MM.1S (cell line): ENCODE measurements around the gene MYL5.

Source experiments
- DNase-seq: peaks from one replicate; pipeline ENCODE4 v3.0.0-alpha.2; 2015
- H2AFZ ChIP-seq: fragments of 300-600 bp; sonication (generic); 2 replicates; pipeline ENCODE4 v1.6.0; 2016; ENCODE audit warnings: antibody characterized with exemption, low read length
- H3F3A ChIP-seq: fragments of 300-600 bp; sonication (generic); 2 replicates; pipeline ENCODE4 v1.6.1; 2016; ENCODE audit warnings: mild to moderate bottlenecking, antibody characterized with exemption, low read length, moderate library complexity, mixed read lengths; ENCODE audit not compliant: insufficient read depth
- H3K27ac ChIP-seq: fragments of 300-600 bp; sonication (generic); 2 replicates; pipeline ENCODE4 v1.5.1; 2016; ENCODE audit warnings: mild to moderate bottlenecking, low read length
- H3K27me3 ChIP-seq: fragments of 300-600 bp; sonication (generic); replicated peaks from 2 replicates; pipeline ENCODE4 v1.6.0; 2016; ENCODE audit warnings: low read length; ENCODE audit not compliant: insufficient read depth
- H3K36me3 ChIP-seq: fragments of 300-600 bp; sonication (generic); replicated peaks from 2 replicates; pipeline ENCODE4 v1.6.1; 2016; ENCODE audit warnings: mild to moderate bottlenecking, low read length, mixed read lengths; ENCODE audit not compliant: insufficient read depth
- H3K4me1 ChIP-seq: fragments of 300-600 bp; sonication (generic); 2 replicates; pipeline ENCODE4 v1.6.1; 2016; ENCODE audit warnings: low read length, mixed read lengths
- H3K4me2 ChIP-seq: fragments of 300-600 bp; sonication (generic); 2 replicates; pipeline ENCODE4 v1.6.0; 2016; ENCODE audit warnings: low read depth, low read length
- H3K4me3 ChIP-seq: fragments of 300-600 bp; sonication (generic); 2 replicates; pipeline ENCODE4 v1.5.1; 2016; ENCODE audit warnings: low read length, mixed read lengths
- H3K79me2 ChIP-seq: fragments of 300-600 bp; sonication (generic); 2 replicates; pipeline ENCODE4 v1.6.1; 2016; ENCODE audit warnings: mixed run types, low read length, mixed read lengths
- H3K9ac ChIP-seq: fragments of 300-600 bp; sonication (generic); 2 replicates; pipeline ENCODE4 v1.6.1; 2016; ENCODE audit warnings: low read length, mixed read lengths
- H3K9me2 ChIP-seq: fragments of 300-600 bp; sonication (generic); replicated peaks from 2 replicates; pipeline ENCODE4 v1.6.1; 2016; ENCODE audit warnings: mild to moderate bottlenecking, low read length, mixed read lengths; ENCODE audit not compliant: insufficient read depth
- H3K9me3 ChIP-seq: fragments of 300-600 bp; sonication (generic); replicated peaks from 2 replicates; pipeline ENCODE4 v1.6.1; 2016; ENCODE audit warnings: mild to moderate bottlenecking, low read length, mixed read lengths; ENCODE audit not compliant: insufficient read depth
- H4K20me1 ChIP-seq: fragments of 300-600 bp; sonication (generic); 2 replicates; pipeline ENCODE4 v1.6.1; 2016; ENCODE audit warnings: mild to moderate bottlenecking, low read length, moderate library complexity, mixed read lengths; ENCODE audit not compliant: insufficient read depth
- EZH2 ChIP-seq: fragments of 300-600 bp; sonication (generic); optimal IDR thresholded peaks from 2 replicates; pipeline ENCODE3; 2017; ENCODE audit warnings: low read depth, mild to moderate bottlenecking, antibody characterized with exemption, low read length, mixed read lengths
- EZH2phosphoT487 ChIP-seq: fragments of 300-600 bp; sonication (generic); IDR thresholded peaks from 2 replicates; pipeline ENCODE4 v1.6.1; 2018; ENCODE audit warnings: antibody characterized with exemption, low read length
- TF ChIP-seq, protein P1 (sequence below): fragments of 300-600 bp; sonication (generic); IDR thresholded peaks from 2 replicates; pipeline ENCODE4 v1.5.1; 2016; ENCODE audit warnings: antibody characterized with exemption, low read length, mixed read lengths

Gene MYL5

GRCh38 chr4:679104-679481 lies 4.8 kb downstream of the MYL5 start:
- H3K4me3 ChIP-seq, result no peak overlapping the region
- no peak overlapping the region for H2AFZ ChIP-seq
- no peak for TF ChIP-seq EZH2phosphoT487
- TF ChIP-seq EZH2, result no peak
- TF ChIP-seq, protein P1, sequence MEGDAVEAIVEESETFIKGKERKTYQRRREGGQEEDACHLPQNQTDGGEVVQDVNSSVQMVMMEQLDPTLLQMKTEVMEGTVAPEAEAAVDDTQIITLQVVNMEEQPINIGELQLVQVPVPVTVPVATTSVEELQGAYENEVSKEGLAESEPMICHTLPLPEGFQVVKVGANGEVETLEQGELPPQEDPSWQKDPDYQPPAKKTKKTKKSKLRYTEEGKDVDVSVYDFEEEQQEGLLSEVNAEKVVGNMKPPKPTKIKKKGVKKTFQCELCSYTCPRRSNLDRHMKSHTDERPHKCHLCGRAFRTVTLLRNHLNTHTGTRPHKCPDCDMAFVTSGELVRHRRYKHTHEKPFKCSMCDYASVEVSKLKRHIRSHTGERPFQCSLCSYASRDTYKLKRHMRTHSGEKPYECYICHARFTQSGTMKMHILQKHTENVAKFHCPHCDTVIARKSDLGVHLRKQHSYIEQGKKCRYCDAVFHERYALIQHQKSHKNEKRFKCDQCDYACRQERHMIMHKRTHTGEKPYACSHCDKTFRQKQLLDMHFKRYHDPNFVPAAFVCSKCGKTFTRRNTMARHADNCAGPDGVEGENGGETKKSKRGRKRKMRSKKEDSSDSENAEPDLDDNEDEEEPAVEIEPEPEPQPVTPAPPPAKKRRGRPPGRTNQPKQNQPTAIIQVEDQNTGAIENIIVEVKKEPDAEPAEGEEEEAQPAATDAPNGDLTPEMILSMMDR, result no peak
- H3K9me3 ChIP-seq, result no peaks in the 10 kb centered on the region
- no peaks in the 10 kb centered on the region for H3K27me3 ChIP-seq
- H4K20me1 ChIP-seq, result no peaks in the 10 kb centered on the region
- no peak overlapping the region for H3K4me2 ChIP-seq
- H3K9me2 ChIP-seq, result no peaks in the 10 kb centered on the region
- no peaks in the 10 kb centered on the region for H3K4me1 ChIP-seq
- DNase-seq, result no peak
- H3K36me3 ChIP-seq, result no peaks in the 10 kb centered on the region
- no peak overlapping the region for H3K9ac ChIP-seq
- H3K79me2 ChIP-seq, result no peaks in the 10 kb centered on the region
- H3F3A ChIP-seq, result no peaks in the 10 kb centered on the region
- no peak overlapping the region for H3K27ac ChIP-seq

GRCh38 chr4:679629-680028 lies 5.3 kb downstream of the MYL5 start:
- Histone ChIP-seq H3K9me2 (no peaks in the 10 kb centered on the region), H3K4me1 (no peaks in the 10 kb centered on the region), H3F3A (no peaks in the 10 kb centered on the region), H2AFZ (no peak overlapping the region), H4K20me1 (no peaks in the 10 kb centered on the region), H3K9ac (no peak overlapping the region), H3K36me3 (no peaks in the 10 kb centered on the region), H3K4me2 (no peak overlapping the region), H3K4me3 (no peak overlapping the region), H3K9me3 (no peaks in the 10 kb centered on the region), H3K79me2 (no peaks in the 10 kb centered on the region), H3K27ac (no peak overlapping the region), H3K27me3 (no peaks in the 10 kb centered on the region)
- TF ChIP-seq EZH2phosphoT487, result no peak
- no peak for TF ChIP-seq EZH2
- TF ChIP-seq, protein P1, result no peak
- DNase-seq, result no peak

DNA sequence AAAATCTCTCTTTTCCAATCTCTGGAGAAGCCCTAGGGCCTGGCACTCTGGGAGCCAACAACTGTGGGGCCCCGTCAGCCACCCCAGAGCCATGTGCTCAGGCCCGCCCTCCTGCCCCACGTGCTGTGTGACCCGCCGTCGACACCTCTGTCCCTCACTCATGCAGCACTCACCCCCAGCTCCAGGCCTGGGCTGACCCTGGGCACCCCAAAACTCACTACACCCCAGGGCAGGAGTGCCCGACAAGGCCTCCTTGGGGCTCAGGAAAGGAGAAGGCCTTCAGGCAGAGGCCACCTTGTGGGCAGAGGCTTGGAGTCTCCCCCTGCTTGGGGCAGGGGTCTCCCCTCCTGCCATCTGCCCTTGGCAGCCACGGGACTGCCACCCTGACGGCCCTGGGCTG lies 5.7 kb downstream of the MYL5 start:
- Histone ChIP-seq H3K36me3 (no peaks in the 10 kb centered on the region), H3K9me2 (no peaks in the 10 kb centered on the region), H3K9me3 (no peaks in the 10 kb centered on the region), H3K4me3 (no peak overlapping the region), H3K4me2 (no peak overlapping the region), H3K4me1 (no peaks in the 10 kb centered on the region), H3K79me2 (no peaks in the 10 kb centered on the region), H3K27ac (no peak overlapping the region), H3K9ac (no peak overlapping the region), H3F3A (no peaks in the 10 kb centered on the region), H2AFZ (no peak overlapping the region), H3K27me3 (no peaks in the 10 kb centered on the region), H4K20me1 (no peaks in the 10 kb centered on the region)
- DNase-seq, result no peak
- TF ChIP-seq EZH2 (no peak), EZH2phosphoT487 (no peak)
- TF ChIP-seq, protein P1, result no peak

GRCh38 chr4:680551-680927 lies 6.2 kb downstream of the MYL5 start:
- TF ChIP-seq EZH2 (no peak), EZH2phosphoT487 (no peak)
- TF ChIP-seq, protein P1, result no peak
- no peak overlapping the region for H3K4me2 ChIP-seq
- H3K4me1 ChIP-seq, result no peaks in the 10 kb centered on the region
- H3K79me2 ChIP-seq, result no peaks in the 10 kb centered on the region
- no peak overlapping the region for H3K4me3 ChIP-seq
- no peaks in the 10 kb centered on the region for H3F3A ChIP-seq
- no peak for DNase-seq
- H3K9me2 ChIP-seq, result no peaks in the 10 kb centered on the region
- no peak overlapping the region for H3K9ac ChIP-seq
- no peaks in the 10 kb centered on the region for H3K9me3 ChIP-seq
- no peak overlapping the region for H2AFZ ChIP-seq
- H4K20me1 ChIP-seq, result no peaks in the 10 kb centered on the region
- H3K36me3 ChIP-seq, result no peaks in the 10 kb centered on the region
- no peaks in the 10 kb centered on the region for H3K27me3 ChIP-seq
- H3K27ac ChIP-seq, result no peak overlapping the region
